Heart right ventricle (tissue), 16 donors: ENCODE data around the gene ADARB1. TPM values are rescaled to one million over a fixed set of nuclear protein-coding genes. Genes with fewer than 3 reads are reported as not detected.

Source experiments
- ATAC-seq, 8 donors: fragments of 200-7000 bp; cut with Tn5 transposase; one replicate each; pipeline ENCODE4 v1.9.1; 2020; ENCODE audit warnings: mild to moderate bottlenecking in 8 of 8, moderate library complexity in 8 of 8, moderate number of reproducible peaks in 1 of 8
- DNase-seq, 2 donors: peaks; one replicate each; pipeline ENCODE4 v3.0.0-alpha.2; 2020
- H3K27ac ChIP-seq, 10 donors: fragments of 200-600 bp; sonication (generic) in 2 of 10; one replicate each; pipeline versions ENCODE4 v1.5.0 to v1.8.0; 2020 to 2022; ENCODE audit warnings: mild to moderate bottlenecking in 3 of 10
- H3K27me3 ChIP-seq, 7 donors: fragments of 200-600 bp; one replicate each; pipeline ENCODE4 v1.8.0; 2021 to 2022; ENCODE audit warnings: mild to moderate bottlenecking in 2 of 7
- H3K36me3 ChIP-seq, 9 donors: fragments of 200-600 bp; sonication (generic) in 1 of 9; one replicate each; pipeline versions ENCODE4 v1.5.0 to v1.8.0; 2020 to 2022; ENCODE audit warnings: mild to moderate bottlenecking in 2 of 9
- H3K4me1 ChIP-seq, 9 donors: fragments of 200-600 bp; sonication (generic) in 1 of 9; one replicate each; pipeline versions ENCODE4 v1.5.0 to v1.8.0; 2020 to 2022; ENCODE audit warnings: mild to moderate bottlenecking in 4 of 9
- H3K4me3 ChIP-seq, 10 donors: fragments of 200-600 bp; sonication (generic) in 2 of 10; one replicate each; pipeline versions ENCODE4 v1.5.0 to v1.8.0; 2020 to 2022; ENCODE audit warnings: mild to moderate bottlenecking in 7 of 10, moderate library complexity in 2 of 10
- H3K9me3 ChIP-seq, 11 donors: fragments of 200-600 bp in 10 of 11; sonication (generic) in 2 of 11; one replicate each; pipeline versions ENCODE4 v1.5.0 to v1.8.0; 2013 to 2022; ENCODE audit warnings: mild to moderate bottlenecking in 2 of 11, control low read depth in 1 of 11, moderate library complexity in 1 of 11
- CTCF ChIP-seq, 9 donors: fragments of 200-600 bp; sonication (generic) in 2 of 9; IDR thresholded peaks; one replicate each; pipeline versions ENCODE4 v1.5.0 to v1.8.0; 2021 to 2022; ENCODE audit warnings: antibody characterized with exemption in 9 of 9, mild to moderate bottlenecking in 5 of 9, moderate library complexity in 1 of 9
- WGBS, 2 donors: extraction: QIAGEN DNeasy Blood & Tissue Kit; methylation state at CpG; one replicate each; pipeline ENCODE4 v1.1.7; 2013; ENCODE audit warnings: inconsistent platforms in 1 of 2; 5-methylcytosine and 5-hydroxymethylcytosine counted together
- intact Hi-C, 10 donors: fragments of 100-400 bp; cut with DNase I; formaldehyde crosslinking; loops; one replicate each; pipeline versions ENCODE4 v1.11.1 to v1.14.2; 2022
- polyA plus RNA-seq, 2 donors: library from polyadenylated mRNA; stranded (reverse); fragments of 200-250 nt; gene quantifications; one replicate each; pipeline ENCODE4 v1.2.3, GENCODE V29; 2013
- total RNA-seq, 10 donors: library from RNA; stranded (reverse); fragmentation: NEBNext Ultra II Directional in 3 of 10; extraction: Animal tissue kit (Norgen Biotek cat#: 25700) in 3 of 10; gene quantifications; one replicate each; pipeline versions ENCODE4 v1.2.1 to v1.2.4, GENCODE V29; 2021 to 2023
- donor health status: Arrhythmogenic right ventricular cardiomyopathy.
- donor health status: ischemic (EF 13 %, LVEDD 7.1; RV severe dilation, severe dysfunction).
- donor health status: healthy with polysubstance abuse.
- donor health status: DM: no; HTN: yes; CAD: no.
- donor health status: DM: no; HTN: no; CAD: no.
- donor health status: ischemic (EF 25% LVEDD 6.9; RV normal size, moderate dysfunction).
- donor health status: ischemic (EF 25% LVEDD 5.7; RV mildly dilated, moderate dysfunction).
- donor health status: healthy.
- donor health status: DM: yes; HTN: yes; CAD: no.
- donor health status: Ischemic cardiomyopathy.
- donor health status: ischemic (EF 35%, LVEDD 5.7; RV mildly dilated, moderate dysfunction).
- donor health status: nonischemic (EF 11% LVEDD 7.7; RV severe dilation, severe dysfunction).
- donor health status: DM: yes; HTN: yes; CAD: no.
- donor health status: PGD.
- donor health status: ischemic (EF 29% LVEDD 5.4; RV normal size, mild dysfunction).
- donor health status: nonischemic (EF 23%, LVEDD 6.1; RV moderate dilation, normal function).

The ADARB1 gene
- total and polyA plus RNA-seq, 12 donors: 7.4 to 21.2 (median 13.5) TPM

GRCh38 chr21:45102391-45102932, 28.1 kb downstream of the ADARB1 start:
- DNase-seq: no peak
- Histone ChIP-seq H3K27ac (peak overlapping the region in 7 of 10 donors; percentile 4 to 73 (median 50)), H3K4me3 (no peak overlapping the region), H3K9me3 (no peaks in the 10 kb centered on the region), H3K4me1 (peaks cover 22 to 91% (median 55%) of the 10 kb centered on the region in 9 donors), H3K36me3 (no peaks in the 10 kb centered on the region), H3K27me3 (no peaks in the 10 kb centered on the region)
- intact Hi-C loops: loop anchor here in 1 of 10 donors (10.0 kb wide), 1 partner anchor 228 kb away; the partner anchor contains the start of gene PTTG1IP
- ATAC-seq: peak in 7 of 8 donors; percentile 34 to 54 (median 40)
- WGBS, 2 donors: 47 to 48% methylated on average over 2 of the region's 2 CpGs
- peak in 8 of 9 donors; percentile 19 to 50 (median 35) for TF ChIP-seq CTCF (IDR thresholded peaks at IDR 0.05)

GRCh38 chr21:45103971-45104520, 29.7 kb downstream of the ADARB1 start:
- Histone ChIP-seq H3K4me1 (peaks cover 17 to 94% (median 56%) of the 10 kb centered on the region in 9 donors), H3K27me3 (no peaks in the 10 kb centered on the region), H3K27ac (peak overlapping the region in 8 of 10 donors; percentile 20 to 69 (median 45)), H3K9me3 (no peaks in the 10 kb centered on the region), H3K4me3 (no peak overlapping the region), H3K36me3 (no peaks in the 10 kb centered on the region)
- ATAC-seq: peak in 6 of 8 donors; percentile 5 to 38 (median 26)
- intact Hi-C loops: loop anchor here in 1 of 10 donors (10.0 kb wide), 1 partner anchor 229 kb away; the partner anchor contains the start of gene PTTG1IP
- no peak for DNase-seq
- WGBS, 2 donors: 74 to 75% methylated on average over 9 of the region's 9 CpGs
- no peak for TF ChIP-seq CTCF (IDR thresholded peaks at IDR 0.05)

DNA sequence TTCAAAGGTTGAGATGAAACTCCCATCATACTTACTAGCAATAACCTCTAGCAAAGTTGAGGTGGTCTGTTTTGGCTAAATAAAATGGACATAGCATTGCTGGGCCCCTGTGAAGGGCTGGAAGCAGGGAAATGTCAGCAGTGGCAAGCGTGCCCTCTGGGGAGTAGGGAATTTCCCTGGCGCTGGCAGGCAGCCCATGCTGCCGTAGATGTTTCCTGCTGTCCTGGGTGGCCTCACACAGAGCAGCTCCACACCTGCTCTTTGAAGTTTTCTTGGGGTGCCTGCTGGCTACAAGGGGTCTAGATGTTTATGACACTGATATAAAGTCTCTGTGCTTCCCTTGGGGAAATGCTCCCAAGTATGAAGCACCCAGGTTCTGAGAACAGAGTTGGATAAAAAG, 30.2 kb downstream of the ADARB1 start:
- TF ChIP-seq CTCF (IDR thresholded peaks at IDR 0.05): no peak
- 23 to 31% methylated on average over 3 of the region's 3 CpGs for WGBS, 2 donors
- intact Hi-C loops: loop anchor here in 1 of 10 donors (10.0 kb wide), 1 partner anchor 230 kb away; the partner anchor contains the start of gene PTTG1IP
- no peak overlapping the region for H3K4me3 ChIP-seq
- peaks cover 18 to 94% (median 61%) of the 10 kb centered on the region in 9 donors for H3K4me1 ChIP-seq
- H3K27me3 ChIP-seq: no peaks in the 10 kb centered on the region
- peak overlapping the region in 8 of 10 donors; percentile 20 to 69 (median 45) for H3K27ac ChIP-seq
- H3K36me3 ChIP-seq: no peaks in the 10 kb centered on the region
- DNase-seq: peak; percentile 51 to 66
- H3K9me3 ChIP-seq: no peaks in the 10 kb centered on the region
- ATAC-seq: peak; percentile 74 to 91 (median 84)

- H3K4me1 ChIP-seq: peaks cover 24 to 96% (median 75%) of the 10 kb centered on the region in 9 donors
- no peak for ATAC-seq
- 31 to 50% methylated on average over 7 of the region's 7 CpGs for WGBS, 2 donors
- H3K27me3 ChIP-seq: no peaks in the 10 kb centered on the region
- H3K27ac ChIP-seq: peak overlapping the region in 4 of 10 donors; percentile 1 to 54 (median 39)
- intact Hi-C loops: loop anchor here in 1 of 10 donors (10.0 kb wide), 1 partner anchor 231 kb away; the partner anchor contains the start of gene PTTG1IP
- no peak overlapping the region for H3K4me3 ChIP-seq
- no peaks in the 10 kb centered on the region for H3K9me3 ChIP-seq
- no peaks in the 10 kb centered on the region for H3K36me3 ChIP-seq
- DNase-seq: no peak
- TF ChIP-seq CTCF (IDR thresholded peaks at IDR 0.05): no peak
Observed at GRCh38 chr21:45105906-45106485, 31.6 kb downstream of the ADARB1 start.
